Aorta (tissue), 5 donors: ENCODE data around the gene RAB30. TPM values are rescaled to one million over a fixed set of nuclear protein-coding genes. Genes with fewer than 3 reads are reported as not detected.

ENCODE experiments used
- ATAC-seq: fragments of 200-7000 bp; cut with Tn5 transposase; one replicate; pipeline ENCODE4 v1.9.1; 2022; ENCODE audit warnings: moderate library complexity; ENCODE audit not compliant: low FRiP score
- DNase-seq, 2 donors: peaks; one replicate each; pipeline ENCODE4 v3.0.0-alpha.2; 2020
- H3K27ac ChIP-seq, 2 donors: one replicate each; pipeline ENCODE4 v1.5.1; 2013; ENCODE audit warnings: low read length in 2 of 2, mild to moderate bottlenecking in 2 of 2, moderate library complexity in 2 of 2, control low read depth in 1 of 2, inconsistent platforms in 1 of 2, low read depth in 1 of 2
- H3K27me3 ChIP-seq, 2 donors: one replicate each; pipeline ENCODE4 v1.6.1; 2013; ENCODE audit warnings: control low read depth in 1 of 2, low read length in 1 of 2, mild to moderate bottlenecking in 1 of 2, moderate library complexity in 1 of 2; ENCODE audit not compliant: insufficient read depth in 2 of 2, control insufficient read depth in 1 of 2
- H3K36me3 ChIP-seq, 2 donors: one replicate each; pipeline ENCODE4 v1.6.1; 2013; ENCODE audit warnings: control low read depth in 1 of 2, low read length in 1 of 2, mild to moderate bottlenecking in 1 of 2; ENCODE audit not compliant: insufficient read depth in 2 of 2, control insufficient read depth in 1 of 2
- H3K4me1 ChIP-seq, 2 donors: one replicate each; pipeline ENCODE4 v1.6.1; 2013; ENCODE audit warnings: low read length in 2 of 2, control low read depth in 1 of 2, mild to moderate bottlenecking in 1 of 2, moderate library complexity in 1 of 2; ENCODE audit not compliant: insufficient read depth in 2 of 2, control insufficient read depth in 1 of 2
- H3K4me3 ChIP-seq, 2 donors: one replicate each; pipeline ENCODE4 v1.5.1; 2013; ENCODE audit warnings: low read length in 2 of 2, control low read depth in 1 of 2, mild to moderate bottlenecking in 1 of 2
- H3K9me3 ChIP-seq: one replicate; pipeline ENCODE4 v1.6.1; 2013; ENCODE audit warnings: mild to moderate bottlenecking, low read length; ENCODE audit not compliant: control insufficient read depth
- WGBS, 2 donors: extraction: QIAGEN DNeasy Blood & Tissue Kit; methylation state at CpG; one replicate each; pipeline ENCODE4 v1.1.7; 2013; 5-methylcytosine and 5-hydroxymethylcytosine counted together
- intact Hi-C, 2 donors: fragments of 100-400 bp; cut with DNase I; formaldehyde crosslinking; loops; one replicate each; pipeline versions ENCODE4 v1.14.2 to v1.15.0; 2022
- polyA plus RNA-seq, 2 donors: library from polyadenylated mRNA; stranded (reverse); fragments of 200-250 nt; gene quantifications; one replicate each; pipeline ENCODE4 v1.2.3, GENCODE V29; 2013
- total RNA-seq, 2 donors: library from RNA; stranded (reverse); fragmentation: NEBNext Ultra II Directional; extraction: Animal tissue kit (Norgen Biotek cat#: 25700); gene quantifications; one replicate each; pipeline ENCODE4 v1.2.1, GENCODE V29; 2021
- donor health status: healthy with polysubstance abuse.
- donor health status: Bipolar disorder and iron deficiency.
- donor health status: DM: no; HTN: no; CAD: no.
- donor health status: DM: no; HTN: no; CAD: no.
- donor health status: DM: yes; HTN: yes; CAD: no.

Gene RAB30
- total and polyA plus RNA-seq, 4 donors: 2.9 to 44.1 (median 12.0) TPM

DNA sequence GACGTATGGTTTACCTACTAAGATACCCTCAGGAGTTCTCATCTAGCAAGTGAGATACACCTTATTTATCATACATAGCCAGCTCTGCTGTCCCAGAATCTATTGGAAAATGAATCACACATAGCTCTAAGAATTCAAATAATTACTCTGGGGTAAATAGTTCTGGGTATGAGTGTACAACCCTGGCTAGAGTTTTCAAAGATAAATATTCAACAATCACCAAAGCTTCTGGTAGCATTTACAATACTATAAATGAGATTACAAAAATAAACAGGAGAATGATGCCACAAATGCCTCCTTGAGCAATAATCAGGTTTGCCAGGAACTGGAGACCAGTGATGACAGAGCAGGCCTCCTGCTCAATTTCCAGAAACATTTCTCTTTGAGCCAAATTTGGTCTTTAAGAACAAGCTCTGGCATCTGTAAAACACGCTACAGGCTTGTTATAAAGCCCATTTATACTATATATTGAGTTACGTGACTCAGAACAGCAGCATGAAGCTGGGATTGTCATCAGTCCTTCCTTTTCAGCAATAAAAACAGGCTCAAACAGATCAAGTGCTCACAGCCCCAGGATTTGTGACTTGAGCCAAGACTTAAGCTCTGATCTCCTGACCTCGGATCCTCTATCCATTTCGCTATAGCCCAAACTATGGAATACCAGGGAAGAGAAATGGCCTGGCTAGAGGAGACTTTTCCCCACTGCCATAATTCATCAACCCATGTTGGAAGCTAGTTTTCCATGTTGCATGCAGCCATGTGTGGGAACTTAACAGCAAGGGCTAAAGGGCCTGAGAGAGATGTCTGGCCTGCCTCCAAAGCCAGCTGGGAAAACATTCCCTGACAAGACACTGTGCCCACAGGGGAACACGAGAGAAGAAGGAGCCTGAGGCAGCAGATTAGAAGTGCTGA lies 19.7 kb downstream of the RAB30 start:
- Histone ChIP-seq H3K27ac (peak overlapping the region; percentile 97 to 100), H3K4me1 (peaks cover 8 to 10% of the 10 kb centered on the region in 2 donors), H3K36me3 (no peaks in the 10 kb centered on the region), H3K4me3 (no peak overlapping the region), H3K9me3 (no peaks in the 10 kb centered on the region), H3K27me3 (no peaks in the 10 kb centered on the region)
- DNase-seq (no peak), ATAC-seq (peak; percentile 58)
- intact Hi-C loops: no loop called here
- 20 to 21% methylated on average over 6 of the region's 6 CpGs for WGBS, 2 donors

DNA sequence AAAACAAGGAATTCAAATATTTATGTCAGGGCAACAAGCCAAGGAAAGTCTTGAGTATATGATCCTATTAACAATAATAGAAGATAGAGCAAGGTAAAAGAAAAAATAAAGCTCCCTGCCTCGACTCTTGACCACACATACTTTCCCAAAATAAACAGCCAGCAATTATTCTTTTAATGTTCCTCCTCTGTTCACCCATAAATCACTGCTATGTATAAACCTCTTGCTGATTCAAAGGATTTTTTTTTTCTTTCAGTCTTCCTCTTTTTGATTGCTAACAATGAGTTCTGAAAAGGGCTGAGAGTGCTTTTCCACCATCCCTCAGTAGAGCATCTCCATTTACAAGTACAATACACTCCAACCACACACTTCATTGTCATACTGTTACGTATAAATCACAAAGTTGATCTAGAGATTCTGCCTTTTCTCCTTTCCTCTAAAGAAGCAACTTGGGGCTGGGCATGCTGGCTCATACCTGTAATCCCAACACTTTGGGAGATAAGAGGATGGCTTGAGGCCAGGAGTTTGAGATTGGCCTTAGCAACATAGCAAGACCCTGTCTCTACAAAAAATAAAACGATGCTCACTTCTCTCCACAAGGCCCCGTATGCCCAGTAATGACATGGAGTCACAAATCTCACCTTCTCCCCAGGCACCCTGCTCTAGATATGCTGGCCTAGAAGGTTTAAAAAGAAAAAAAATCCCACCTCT lies 24.0 kb downstream of the RAB30 start:
- H3K27me3 ChIP-seq: no peaks in the 10 kb centered on the region
- no peaks in the 10 kb centered on the region for H3K36me3 ChIP-seq
- H3K4me3 ChIP-seq: no peak overlapping the region
- no peak overlapping the region for H3K27ac ChIP-seq
- H3K4me1 ChIP-seq: peaks cover 4 to 6% of the 10 kb centered on the region in 2 donors
- intact Hi-C loops: no loop called here
- no peaks in the 10 kb centered on the region for H3K9me3 ChIP-seq
- no peak for DNase-seq
- ATAC-seq: no peak
- WGBS, 2 donors: 65 to 68% methylated on average over 4 of the region's 4 CpGs

DNA sequence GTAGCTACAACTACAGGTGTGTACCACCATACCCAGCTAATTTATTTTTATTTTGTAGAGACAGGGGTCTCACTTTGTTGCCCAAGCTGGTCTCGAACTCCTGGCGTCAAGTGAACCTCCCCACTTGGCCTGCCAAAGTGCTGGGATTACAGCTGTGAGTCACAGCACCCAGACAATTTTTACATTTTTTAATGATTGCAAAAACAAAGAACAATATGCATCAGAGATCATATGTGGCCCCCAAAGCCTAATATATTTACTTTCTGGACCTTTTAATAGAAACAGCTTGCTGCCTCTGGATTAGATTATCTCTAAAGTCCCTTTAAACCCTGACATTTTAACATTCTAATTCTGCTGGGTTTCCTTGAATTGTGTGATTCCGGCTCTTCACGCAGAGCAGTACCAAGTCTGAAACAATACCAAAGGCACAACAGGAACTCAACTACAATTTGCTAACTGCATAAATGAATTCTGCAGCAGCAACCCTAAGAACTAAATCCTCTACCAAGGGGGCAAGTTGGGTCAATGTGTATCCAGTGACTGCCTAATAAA lies 25.0 kb downstream of the RAB30 start:
- no peaks in the 10 kb centered on the region for H3K4me1 ChIP-seq
- H3K36me3 ChIP-seq: no peaks in the 10 kb centered on the region
- 76 to 84% methylated on average over 4 of the region's 4 CpGs for WGBS, 2 donors
- H3K4me3 ChIP-seq: no peak overlapping the region
- DNase-seq (no peak), ATAC-seq (no peak)
- H3K27ac ChIP-seq: no peak overlapping the region
- intact Hi-C loops: no loop called here
- no peaks in the 10 kb centered on the region for H3K27me3 ChIP-seq
- H3K9me3 ChIP-seq: no peaks in the 10 kb centered on the region

DNA sequence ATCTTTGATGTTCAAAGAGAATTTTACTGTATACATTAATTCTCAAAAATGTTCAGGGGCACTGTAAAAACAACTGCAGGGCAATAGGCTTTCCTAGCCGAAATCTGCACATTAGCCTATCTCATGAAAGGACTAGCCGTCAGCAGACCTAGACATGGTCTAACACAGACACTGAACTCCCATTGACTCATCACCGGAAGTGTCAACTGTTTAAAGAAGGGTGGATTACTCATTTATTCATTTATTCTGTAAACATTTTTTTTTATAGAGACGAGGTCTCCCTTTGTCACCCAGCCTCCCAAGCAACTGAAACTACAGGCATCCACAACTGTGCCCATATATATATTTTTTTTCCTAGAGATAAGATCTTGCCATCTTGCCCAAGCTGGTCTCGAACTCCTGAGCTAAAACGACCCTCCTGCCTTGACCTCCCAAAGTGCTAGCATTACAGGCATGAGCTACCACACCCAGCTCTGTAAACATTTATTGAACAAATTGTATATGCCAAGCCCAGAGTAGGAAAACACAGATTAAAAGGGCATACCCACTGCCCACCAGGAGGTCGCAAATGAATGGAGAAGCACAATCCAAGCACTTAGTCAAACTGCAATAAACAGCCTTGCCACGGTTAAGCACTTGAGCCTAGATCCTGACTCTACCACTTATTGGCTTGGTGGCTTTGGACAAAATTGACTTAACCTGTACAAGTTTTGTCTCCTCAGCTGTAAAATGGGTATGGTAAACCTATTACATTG lies 26.6 kb downstream of the RAB30 start:
- no peak overlapping the region for H3K27ac ChIP-seq
- ATAC-seq: no peak
- DNase-seq: no peak

DNA sequence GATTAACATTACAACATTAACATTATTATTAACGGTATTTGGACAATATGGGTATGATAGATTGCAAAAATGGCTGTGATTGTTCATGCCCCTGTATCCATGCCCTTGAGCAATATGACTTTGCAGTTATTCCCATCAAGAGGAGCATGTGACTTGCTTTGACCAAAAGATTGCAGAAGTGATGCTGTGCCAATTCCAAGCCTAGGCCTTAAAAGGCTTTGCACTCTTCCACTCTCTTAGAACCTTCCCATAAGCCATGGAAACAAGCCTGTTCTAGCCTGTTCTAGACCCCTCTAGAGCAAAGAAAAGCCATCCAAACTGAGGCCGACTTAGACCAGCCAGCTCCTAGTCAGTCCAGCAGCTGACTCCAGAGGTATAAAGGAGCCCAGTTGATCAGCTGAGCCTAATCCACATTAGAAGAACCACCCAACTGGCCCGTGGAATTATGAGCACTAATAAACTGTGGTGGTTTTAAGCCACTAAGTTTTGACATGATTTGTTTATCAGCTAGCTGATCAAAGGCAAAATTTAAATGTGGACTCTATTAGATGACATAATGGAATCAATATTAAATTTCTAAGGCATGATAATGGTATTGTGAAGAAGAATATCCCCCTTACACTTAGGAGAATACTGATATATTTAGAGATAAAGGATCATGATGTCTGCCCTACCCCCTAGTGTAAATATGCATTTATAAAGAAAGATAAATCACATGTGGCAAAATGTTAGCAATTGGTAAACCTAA lies 28.6 kb downstream of the RAB30 start:
- intact Hi-C loops: no loop called here
- no peak for DNase-seq
- peak; percentile 51 for ATAC-seq
- H3K4me3 ChIP-seq: no peak overlapping the region
- no peaks in the 10 kb centered on the region for H3K4me1 ChIP-seq
- WGBS, 2 donors: 87 to 91% methylated on average over 3 of the region's 3 CpGs
- H3K9me3 ChIP-seq: no peaks in the 10 kb centered on the region
- no peaks in the 10 kb centered on the region for H3K36me3 ChIP-seq
- no peaks in the 10 kb centered on the region for H3K27me3 ChIP-seq
- no peak overlapping the region for H3K27ac ChIP-seq

More for the DNA sequence above, 26.6 kb downstream of the RAB30 start:
- Histone ChIP-seq H3K4me3 (no peak overlapping the region), H3K36me3 (no peaks in the 10 kb centered on the region), H3K27me3 (no peaks in the 10 kb centered on the region), H3K9me3 (no peaks in the 10 kb centered on the region), H3K4me1 (no peaks in the 10 kb centered on the region)
- intact Hi-C loops: no loop called here
- 81 to 82% methylated on average over 8 of the region's 8 CpGs for WGBS, 2 donors

DNA sequence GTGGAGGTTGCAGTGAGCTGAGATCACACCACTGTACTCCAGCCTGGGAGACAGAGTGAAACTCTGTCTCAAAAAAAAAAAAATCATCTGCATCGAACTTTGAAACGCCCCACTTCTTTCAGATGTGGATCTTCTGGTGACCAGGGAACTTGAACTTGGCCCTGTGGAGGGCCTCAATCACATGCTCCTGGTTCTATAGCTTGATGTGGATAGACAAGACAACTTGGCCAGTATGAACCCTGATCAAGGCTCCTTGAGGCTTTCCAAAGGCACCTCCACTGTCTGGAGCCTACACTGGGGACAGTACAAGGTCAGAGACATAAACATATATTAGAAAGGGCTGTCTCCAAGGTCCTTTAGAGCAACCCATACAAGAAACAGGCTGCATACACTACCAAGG lies 30.6 kb downstream of the RAB30 start:
- 93 to 96% methylated on average over 2 of the region's 2 CpGs for WGBS, 2 donors
- H3K4me1 ChIP-seq: no peaks in the 10 kb centered on the region
- H3K36me3 ChIP-seq: no peaks in the 10 kb centered on the region
- intact Hi-C loops: no loop called here
- H3K27ac ChIP-seq: no peak overlapping the region
- no peaks in the 10 kb centered on the region for H3K27me3 ChIP-seq
- no peak overlapping the region for H3K4me3 ChIP-seq
- H3K9me3 ChIP-seq: no peaks in the 10 kb centered on the region
- ATAC-seq (no peak), DNase-seq (no peak)

DNA sequence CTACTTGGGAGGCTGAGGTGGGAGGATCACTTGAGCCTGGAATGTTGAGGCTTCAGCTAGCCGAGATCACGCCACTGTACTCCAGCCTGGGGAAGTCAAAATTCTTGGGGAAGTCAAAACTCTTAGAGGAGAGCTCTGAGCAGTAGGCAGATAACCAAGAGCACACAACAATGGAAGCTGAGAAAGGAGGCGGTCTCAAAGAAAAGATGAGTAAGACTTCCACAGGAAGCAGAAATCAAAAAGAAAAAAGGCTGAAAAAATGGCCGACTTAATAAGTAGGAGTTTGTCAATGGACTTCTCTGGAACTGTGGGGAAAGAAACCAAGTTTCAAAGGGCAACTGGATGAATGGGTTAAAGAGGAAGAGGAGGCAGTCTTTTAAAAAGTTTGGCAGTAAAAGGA lies 32.1 kb downstream of the RAB30 start:
- no peaks in the 10 kb centered on the region for H3K36me3 ChIP-seq
- ATAC-seq (no peak), DNase-seq (no peak)
- H3K27me3 ChIP-seq: no peaks in the 10 kb centered on the region
- H3K27ac ChIP-seq: no peak overlapping the region
- no peak overlapping the region for H3K4me3 ChIP-seq
- 94 to 96% methylated on average over 4 of the region's 4 CpGs for WGBS, 2 donors
- H3K9me3 ChIP-seq: no peaks in the 10 kb centered on the region
- intact Hi-C loops: no loop called here
- peaks cover 1 to 2% of the 10 kb centered on the region in 2 donors for H3K4me1 ChIP-seq

DNA sequence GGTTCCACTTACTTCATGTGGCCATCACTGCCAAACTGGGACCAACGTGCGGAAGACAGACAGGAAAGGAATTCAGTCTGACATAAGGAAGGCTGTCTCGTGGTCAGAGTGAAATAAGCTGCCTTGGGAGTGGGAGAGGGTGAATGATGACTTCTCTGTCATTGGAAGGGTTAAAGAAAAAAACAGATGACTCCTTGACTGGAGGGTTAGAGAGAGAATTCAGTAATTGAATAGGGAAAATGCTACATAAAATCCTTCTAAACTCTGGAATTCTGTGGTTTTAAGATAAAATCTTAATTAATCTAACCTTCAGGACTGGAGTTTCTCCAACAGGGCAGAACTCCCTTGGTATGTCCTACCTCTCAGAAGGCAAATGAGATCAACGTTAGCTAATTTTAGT lies 33.8 kb downstream of the RAB30 start:
- DNase-seq (no peak), ATAC-seq (no peak)
- Histone ChIP-seq H3K27me3 (no peaks in the 10 kb centered on the region), H3K4me1 (peaks cover 2% of the 10 kb centered on the region in 2 donors), H3K4me3 (no peak overlapping the region), H3K36me3 (no peaks in the 10 kb centered on the region), H3K27ac (no peak overlapping the region), H3K9me3 (no peaks in the 10 kb centered on the region)
- intact Hi-C loops: no loop called here
- WGBS, 2 donors: 38 to 40% methylated on average over 4 of the region's 4 CpGs
